ENCODE measurements around the gene PHAF1.

The PHAF1 gene

DNA sequence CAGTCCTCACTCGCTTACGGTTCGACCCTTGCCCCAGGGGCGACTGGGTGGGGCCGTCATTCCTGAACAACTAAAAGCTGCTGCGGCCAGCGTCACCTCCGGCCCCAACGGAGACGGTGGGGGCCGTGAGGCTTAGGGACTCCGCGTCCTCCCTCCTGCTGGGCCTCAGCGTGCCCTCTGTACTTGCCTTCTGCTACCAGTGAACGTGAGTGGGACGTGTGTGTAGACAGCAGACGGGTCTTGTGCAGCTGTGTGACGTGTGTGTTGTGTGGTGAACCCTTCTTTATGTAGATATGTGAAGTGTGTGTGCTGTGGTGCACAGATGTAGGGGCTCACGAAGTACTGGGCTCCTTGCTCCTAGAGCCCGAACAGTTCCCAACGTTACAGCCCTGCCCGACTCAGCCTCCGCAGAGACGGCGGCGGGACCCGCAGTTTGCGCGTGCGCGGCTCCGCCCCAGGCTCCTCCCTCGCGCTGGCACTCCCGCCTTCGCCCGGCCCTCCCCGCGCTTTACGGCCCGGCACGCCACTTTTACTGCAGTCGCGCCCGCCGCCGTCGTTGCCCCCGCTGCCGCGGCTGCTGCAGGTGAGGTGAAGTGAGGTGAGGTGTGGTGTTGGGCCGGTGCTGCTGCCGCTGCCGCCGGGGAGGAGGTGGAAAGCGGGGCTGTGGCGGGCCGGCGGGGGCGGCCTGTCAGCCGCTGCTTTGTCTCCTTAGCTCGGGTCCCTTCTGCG is at the start of gene PHAF1:
Gene PHAF1, plus strand, starts transcription at position 535 of the 729 bp plus-strand sequence. CDS start 235 bp downstream, outside the sequence.
- no peak for FAIRE-seq

DNA sequence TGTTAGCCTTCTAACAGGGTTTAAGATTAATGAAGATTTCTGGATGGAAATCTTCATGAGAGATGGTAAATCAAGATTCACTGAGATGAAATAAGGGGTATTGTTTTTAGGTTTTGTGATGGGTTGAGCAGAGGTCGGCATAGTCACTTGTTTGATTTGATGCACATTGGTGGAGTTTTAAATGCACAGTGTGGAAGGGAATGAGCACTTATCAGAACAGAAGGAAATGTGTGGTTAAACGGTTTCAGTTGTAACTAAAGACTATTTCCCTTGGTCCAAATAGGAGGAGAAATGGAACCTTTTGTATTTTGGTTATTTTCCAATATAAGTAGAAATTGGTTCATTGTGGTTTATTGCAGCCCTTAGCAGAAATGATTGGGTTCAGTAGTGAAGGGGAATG is 46.7 kb upstream of the PHAF1 start:
- FAIRE-seq, result no peak

DNA sequence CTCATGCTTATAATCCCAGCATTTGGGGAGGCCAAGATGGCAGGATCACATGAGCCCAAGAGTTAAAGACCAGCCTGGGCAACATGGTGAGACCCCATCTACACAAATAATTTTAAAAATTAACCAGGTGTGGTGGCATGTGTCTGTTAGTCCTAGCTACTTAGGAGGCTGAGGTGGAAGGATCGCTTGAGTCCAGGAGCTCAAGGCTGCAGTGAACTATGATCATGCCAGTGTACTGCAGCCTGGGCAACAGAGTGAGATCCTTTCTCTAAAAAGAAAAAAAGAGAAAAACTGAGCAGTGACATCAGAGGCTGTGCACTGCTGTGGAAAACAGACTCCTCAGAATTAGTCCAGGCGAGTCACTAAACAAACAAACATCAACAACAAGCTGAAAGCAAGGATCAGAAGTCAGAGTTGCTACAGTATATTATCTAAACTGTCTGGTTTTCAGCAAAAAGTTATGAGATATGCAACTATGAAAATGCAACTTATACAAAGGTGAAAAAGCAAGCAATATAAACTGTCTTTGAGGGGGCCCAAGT is 41.5 kb upstream of the PHAF1 start:
- FAIRE-seq, result no peak

DNA sequence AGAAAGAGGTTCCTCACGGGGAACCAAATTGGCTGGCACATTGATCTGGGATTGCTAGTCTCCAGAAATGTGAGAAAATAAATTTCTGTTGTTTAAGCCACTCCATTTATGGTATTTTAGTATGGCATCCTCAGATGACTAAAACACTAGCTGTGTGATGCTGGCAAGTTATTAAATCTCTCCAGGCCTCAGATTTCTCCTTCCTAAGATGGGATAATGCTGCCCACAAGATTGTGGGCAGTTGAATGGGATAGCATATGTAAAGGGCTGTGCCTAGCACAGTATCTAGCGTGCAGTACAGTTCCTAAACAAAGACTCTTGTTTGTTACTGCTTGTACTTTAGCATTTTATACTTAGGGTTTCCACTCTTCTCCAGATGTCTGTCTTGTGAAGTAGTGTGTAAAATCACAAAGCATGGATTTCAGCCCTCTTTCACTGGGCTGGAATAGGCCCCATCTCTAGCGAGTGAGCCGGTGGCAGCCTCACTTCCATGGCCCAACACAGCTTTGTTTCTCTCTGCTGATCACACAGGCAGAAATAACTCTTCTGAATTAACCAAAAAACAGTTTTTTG is 38.2 kb upstream of the PHAF1 start:
- no peak for FAIRE-seq

DNA sequence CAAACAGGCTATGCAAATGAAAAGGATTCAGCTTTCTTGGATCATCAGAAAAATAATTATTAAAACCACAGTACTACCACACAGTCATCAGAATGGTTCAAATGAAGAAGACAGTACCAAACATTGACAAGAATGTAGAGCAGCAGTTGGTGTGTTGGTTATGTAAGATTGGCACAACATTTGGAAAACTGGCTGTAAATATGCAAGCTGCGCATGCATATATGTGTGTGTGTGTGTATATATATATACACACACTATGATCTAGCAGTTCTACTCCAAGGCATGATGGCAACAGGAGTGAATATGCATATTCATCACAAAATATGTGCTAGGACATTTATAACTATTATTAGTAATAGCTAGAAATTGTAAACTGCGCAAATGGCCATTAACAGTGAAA is 34.4 kb upstream of the PHAF1 start:
- no peak for FAIRE-seq

DNA sequence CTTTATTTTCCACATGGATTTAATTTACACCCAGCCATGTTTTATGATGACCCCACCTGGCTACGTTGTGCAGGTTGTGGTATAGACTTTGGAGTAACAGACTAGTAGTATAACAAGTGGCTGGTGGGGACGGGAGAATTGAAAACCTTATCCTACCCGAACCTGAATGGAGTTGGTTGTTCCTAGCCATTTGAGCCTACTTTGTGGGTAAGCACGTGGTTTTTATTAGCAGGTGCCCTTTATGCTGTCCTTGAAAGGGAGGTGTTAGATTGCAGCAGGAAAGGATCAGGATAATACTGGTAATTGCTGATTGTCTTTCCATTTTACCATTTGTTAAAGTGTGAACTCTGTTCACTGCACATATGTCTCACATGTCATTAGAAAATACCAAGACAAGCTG is 31.9 kb upstream of the PHAF1 start:
- no peak for FAIRE-seq

DNA sequence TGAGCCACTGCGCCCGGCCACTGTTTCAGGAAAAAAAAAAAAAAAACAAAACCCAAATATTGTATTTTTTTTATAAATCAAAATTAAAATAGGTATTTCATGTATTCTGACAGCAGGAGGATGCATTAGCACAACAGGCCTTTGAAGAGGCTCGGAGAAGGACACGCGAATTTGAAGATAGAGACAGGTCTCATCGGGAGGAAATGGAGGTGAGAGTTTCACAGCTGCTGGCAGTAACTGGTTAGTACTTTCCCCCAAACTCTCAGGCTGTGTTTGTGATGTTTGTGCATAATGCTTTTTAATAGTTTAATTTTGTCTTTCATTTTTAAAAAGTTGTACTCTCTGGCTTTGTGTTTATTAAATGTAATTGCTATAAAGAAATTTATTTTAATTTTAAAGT is 27.6 kb upstream of the PHAF1 start:
- no peak for FAIRE-seq

DNA sequence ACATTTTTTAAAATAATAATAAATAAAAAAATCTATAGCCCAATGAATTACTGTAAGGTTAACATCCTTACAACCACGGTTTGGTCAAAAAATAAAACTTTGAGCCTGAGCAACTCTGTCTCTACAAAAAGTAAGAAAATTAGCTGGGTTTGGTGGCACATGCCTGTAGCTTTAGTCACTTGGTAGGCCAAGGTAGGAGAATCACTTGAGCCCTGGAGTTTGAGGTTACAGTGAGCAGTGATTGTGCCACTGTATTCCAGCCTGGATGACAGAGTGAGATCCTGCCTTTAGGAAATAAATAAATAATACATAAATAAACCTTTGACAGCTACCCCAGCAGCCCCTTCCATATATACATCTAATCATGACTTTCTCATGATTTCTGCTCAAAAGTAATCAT is 26.9 kb upstream of the PHAF1 start:
- FAIRE-seq, result no peak

DNA sequence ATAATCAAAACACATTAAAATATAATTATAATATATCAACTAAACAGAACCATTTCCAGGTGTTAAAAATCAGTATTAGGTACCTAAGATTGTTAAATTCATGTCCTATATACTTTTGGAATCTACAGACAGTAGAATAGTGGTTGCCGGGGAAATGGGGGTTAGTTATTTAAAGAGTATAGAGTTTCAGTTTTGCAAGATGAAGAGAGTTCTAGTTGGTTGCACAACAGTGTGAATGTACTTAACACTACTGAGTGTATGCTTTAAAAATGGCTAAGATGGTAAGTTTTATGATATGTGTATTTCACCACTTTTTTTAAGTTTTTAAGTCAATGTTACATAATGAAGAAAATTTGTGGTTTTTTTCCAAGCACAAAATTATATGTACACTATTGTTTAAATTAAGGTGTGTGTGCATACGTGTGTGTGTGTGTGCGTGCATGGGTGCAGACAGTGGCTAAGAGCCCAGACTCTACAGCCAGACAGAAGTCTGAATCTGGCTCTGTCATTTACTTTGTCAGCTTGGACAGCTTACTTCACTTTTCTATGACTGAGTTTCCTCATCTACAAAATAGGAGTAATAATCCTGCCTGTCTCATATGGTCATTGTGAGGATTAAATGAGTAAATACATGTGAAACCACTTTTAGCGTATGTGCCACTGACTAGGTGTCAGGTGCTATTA is 25.3 kb upstream of the PHAF1 start:
- FAIRE-seq, result no peak

DNA sequence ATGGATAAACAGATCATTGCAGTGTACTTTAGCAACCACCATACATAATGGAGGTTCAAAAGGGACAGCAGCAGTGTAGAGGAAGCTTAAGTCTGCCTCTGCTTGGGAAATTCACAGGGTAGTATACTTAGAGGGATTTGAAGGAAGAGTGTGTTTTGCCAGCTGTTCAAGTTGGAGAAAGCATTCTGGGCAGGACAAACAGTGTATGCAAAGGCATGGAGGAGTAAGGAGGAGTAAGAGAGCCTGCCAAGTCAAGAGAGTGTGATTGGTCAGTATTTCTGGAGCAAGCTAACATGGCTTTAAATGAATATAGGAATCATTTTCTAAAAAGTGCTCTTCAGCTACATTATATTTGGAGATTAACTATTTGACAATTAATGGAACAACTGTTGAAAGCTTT is 22.9 kb upstream of the PHAF1 start:
- FAIRE-seq, result no peak

DNA sequence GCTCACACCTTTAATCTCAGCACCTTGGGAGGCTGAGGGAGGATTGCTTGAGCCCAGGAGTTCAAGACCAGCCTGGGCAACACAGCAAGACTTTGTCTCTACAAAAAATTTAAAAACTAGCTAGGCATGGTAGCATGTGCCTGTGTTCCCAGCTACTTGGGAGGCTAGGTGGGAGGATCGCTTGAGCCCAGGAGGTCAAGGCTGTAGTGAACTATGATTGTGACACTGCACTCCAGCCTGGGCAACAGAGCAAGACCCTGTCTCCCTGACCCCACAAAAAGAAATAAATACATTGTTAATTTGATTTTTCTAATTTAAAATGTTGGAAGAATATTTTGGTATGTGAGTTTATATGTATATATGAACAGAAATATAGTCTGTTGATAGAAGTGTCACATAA is 22.4 kb upstream of the PHAF1 start:
- no peak for FAIRE-seq

DNA sequence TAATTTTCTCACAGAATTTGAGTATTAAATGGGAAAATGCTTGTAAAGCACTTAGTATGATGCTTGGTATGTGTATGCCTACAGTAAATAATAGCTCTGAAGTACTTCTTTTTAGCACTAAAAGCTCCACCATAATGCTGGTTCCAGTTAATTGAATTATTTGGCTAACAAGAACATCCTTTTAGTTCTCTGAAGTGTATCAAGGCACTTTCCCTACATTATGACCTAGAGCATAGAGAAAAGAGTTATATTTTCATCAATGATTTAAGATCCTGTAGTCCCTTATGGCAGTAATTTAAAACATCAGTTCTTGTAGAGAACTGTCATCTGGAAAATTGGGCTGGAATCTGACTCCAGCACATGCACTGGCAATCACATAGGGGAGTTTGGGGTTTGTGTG is 21.9 kb upstream of the PHAF1 start:
- FAIRE-seq, result no peak

DNA sequence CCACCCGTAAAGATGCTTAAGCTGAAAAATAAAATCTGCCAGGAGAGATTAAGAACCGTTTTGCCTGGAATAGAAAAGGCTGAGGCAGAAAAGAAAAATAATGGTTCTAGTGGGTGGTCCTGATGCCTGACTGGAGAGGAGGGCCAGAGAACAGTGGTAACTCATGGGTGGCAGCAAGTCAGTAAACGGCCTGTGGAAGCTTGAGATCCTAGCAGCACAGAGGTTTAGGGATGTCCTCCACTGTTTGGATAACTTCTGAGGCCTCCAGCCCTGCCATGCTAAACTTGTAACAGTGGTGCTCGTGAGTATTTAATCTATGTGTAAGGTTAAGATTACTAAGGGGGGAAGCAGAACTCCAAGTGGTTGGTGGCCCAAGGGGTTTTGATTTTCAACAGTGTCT is 21.2 kb upstream of the PHAF1 start:
- FAIRE-seq, result no peak

DNA sequence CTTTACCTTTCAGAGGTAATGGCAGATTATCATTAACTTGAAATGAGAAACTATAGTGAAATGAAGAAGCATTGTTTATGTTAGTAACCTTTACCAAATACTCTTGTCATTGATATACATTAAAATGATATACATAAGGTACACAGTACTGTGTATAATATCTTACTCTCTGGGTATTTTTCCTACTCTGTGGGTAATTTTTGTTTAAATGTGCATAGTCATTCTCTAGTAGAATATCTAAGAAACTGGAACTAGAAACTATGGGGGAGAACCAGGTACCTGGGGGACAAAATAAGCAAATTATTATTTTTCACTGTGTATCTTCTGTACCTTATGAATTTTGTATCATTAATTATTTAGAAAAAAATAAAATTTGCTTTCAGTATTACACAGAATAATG is 20.6 kb upstream of the PHAF1 start:
- FAIRE-seq, result no peak

DNA sequence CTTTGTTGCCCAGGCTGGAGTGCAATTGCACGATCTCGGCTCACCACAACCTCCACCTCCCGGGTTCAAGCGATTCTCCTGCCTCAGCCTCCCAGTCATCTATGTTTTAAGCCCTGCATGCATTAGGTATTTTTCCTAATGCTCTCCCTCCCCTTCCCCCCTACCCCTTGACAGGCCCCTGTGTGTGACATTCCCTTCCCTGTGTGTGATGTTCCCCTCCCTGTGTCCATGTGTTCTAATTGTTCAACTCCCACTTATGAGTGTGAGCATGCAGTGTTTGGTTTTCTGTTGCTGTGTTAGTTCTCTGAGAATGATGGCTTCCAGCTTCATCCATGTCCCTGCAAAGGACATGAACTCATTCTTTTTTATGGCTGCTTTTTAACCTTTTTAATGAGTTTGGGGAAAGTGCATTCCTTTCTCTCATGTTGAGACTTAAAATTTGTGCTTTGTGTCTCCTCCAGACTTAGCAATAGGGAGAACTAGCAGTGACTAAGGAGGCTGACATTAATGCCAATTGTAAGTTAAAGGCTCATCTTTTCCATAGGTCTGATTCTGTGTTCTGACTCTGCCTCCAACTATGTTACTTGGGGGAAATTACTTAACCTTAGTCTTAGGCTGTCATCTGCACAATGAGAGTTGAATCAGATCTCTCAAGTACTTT is 17.7 kb upstream of the PHAF1 start:
- FAIRE-seq, result no peak

DNA sequence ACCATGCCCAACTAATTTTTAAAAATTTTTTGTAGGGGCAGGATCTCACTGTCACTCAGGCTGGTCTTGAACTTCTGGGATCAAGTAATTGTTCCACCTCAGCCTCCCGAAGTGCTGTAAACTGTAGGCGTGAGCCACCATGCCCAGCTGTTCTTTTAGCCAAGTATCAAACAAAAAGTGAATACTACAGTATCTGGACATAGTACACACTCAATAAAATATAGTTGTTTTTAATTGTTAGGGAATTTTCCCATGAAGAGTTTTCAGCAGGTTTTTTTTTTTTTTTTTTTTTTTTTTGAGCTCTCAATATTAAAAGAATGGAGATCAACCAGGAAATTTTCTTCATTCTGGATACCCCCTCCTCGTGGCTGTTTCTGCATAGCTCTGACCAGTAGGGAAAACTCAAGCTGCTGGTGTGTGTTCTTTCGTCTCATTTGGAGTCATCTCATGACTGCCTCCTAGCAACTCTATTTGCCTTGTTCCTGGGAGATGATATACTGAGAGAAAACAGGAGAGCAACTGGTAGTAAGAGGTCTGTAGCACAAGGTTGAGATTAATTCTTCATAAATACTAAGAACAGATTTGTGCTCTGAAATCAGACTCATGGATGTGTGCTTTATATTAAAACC is 16.5 kb upstream of the PHAF1 start:
- no peak for FAIRE-seq

DNA sequence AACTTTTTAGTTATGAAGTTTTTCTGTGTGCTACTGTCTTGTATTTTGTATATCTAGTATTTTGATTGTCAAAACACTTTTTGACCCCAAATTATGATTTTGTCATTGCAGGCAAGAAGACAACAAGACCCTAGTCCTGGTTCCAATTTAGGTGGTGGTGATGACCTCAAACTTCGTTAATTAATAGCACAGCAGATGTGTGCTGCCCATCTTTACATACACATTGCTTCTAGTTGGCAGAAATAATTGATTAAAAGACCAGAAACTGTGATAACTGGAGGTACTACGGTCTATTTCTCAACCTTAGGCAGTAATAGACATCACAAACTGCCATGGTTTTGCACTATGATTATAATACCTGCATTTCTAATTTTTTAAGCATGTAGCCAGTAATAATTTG is 11.1 kb upstream of the PHAF1 start:
- FAIRE-seq, result no peak

DNA sequence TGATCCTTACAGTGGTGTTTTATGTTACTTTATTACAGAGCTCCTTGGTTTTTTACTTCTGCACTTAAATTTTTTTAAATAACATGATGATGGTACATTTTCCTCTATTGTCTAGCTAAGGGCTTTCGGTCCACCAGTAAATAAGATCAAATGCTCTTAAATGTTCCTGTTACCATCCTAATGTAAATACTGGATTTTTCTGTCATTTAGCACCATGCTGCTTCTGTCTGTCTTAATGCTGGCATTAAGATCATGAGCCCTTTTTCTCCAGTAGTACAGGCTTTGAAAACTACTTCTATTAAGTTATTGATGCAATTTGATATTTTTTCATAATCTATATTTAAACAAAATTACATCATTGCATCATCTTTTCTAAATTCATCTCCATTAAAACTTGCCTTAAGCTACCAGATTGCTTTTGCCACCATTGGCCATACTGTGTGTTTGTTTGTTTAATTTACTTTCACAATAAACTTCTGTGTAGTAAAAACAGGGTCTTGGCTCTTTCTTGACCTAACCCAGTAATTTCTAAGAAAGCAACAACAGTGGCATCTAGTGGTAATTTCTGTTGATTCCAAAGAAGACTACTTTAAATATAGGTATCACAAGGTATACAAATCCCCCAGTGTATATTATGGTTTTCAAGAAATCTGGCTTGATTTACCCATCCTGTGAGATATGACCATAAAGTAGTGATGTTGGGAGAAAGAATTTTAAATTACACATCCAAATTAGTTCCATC is 9.0 kb upstream of the PHAF1 start:
- peak; percentile 82 for FAIRE-seq

DNA sequence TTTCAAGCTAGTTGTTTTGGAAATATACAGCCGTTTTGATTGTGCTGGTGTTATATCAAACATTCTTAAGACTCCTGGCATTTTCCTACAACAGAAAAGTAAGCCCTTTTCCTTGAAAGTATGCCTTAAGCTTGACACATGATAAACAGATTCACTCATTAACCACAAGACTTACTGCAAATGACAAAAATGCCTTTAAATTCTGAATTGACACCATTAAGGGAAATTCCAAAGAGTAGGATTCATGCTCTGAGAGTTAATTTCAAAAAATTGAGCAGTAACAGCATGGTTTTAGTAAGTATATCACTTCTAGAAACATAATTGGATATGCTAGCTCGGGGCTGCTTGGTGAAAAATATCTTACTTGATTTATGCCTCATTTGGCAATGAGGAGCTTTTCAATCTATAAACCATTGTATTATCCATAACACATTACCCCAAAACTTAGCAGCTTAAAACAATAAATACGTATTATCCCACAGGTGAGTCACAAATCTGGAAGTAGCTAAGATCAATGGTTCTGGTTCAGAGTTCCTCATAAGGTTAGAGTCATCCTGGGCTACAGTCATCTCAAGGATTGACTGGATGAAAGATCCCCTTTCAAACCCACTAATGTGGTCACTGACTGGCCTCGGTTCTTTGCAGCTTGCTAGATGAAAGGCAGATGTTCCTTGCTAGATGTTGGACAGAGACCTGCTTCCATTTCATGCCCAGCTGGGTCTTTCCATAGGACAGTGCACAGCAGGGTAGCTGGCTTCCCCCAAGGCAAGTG is 8.2 kb upstream of the PHAF1 start:
- FAIRE-seq, result no peak

DNA sequence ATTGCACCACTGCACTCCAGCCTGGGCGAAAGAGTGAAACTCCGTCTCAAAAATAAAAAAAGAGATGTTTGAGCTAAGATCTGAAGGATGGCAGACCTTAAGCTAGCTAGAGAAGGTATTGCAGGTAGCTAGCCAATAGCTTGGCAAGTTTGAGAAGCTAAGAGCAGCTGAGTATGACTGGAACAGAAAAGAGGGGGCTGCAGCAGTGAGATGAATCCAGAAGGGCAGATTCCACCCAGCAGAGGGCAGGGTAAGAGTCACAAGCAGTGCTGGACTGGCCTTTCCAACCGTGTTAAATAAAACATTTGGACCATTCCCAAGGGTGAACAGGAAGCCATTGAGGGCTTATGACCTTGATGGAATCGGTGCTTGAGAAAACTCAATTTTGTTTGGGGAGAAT is 5.7 kb upstream of the PHAF1 start:
- FAIRE-seq, result no peak

DNA sequence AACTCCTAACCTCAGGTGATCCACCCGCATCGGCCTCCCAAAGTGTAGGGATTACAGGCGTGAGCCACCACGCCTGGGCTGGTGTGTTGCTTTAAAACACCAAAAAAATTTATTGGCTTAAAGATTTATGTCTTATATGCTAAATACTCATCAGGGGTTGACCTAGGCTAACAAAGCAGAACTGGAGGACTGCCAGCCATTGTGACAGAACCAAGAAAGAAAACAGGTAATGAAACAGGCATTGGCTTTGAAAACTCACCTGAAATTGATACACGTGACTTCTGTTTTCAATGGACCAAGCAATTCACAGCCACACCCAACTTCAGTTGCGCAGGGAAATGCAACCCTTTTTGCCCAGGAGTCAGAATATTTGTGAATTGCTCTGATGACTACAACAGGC is 4.9 kb upstream of the PHAF1 start:
- FAIRE-seq, result no peak

DNA sequence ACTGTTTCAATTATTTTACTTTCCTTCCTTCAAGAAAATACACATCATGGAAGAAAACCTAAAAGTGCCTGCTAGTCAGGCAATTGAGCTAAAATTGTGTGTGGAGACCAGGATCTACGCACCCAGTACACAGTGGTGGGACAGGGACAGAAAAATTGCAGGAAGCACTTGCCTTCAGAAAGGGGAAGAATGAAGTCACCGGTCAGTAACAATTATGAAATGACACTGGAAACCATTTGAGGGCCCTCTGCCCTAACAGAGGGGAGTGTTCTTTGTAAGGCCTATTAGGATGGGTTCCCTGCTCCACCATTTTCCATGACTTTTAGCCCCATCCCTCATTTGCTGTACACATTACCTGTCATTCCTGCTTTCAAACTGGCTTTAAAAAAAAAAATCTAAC is 4.5 kb upstream of the PHAF1 start:
- FAIRE-seq, result no peak

All from A204.1 (cell line).